ENCODE data around the gene LGALS3BP.

DNA sequence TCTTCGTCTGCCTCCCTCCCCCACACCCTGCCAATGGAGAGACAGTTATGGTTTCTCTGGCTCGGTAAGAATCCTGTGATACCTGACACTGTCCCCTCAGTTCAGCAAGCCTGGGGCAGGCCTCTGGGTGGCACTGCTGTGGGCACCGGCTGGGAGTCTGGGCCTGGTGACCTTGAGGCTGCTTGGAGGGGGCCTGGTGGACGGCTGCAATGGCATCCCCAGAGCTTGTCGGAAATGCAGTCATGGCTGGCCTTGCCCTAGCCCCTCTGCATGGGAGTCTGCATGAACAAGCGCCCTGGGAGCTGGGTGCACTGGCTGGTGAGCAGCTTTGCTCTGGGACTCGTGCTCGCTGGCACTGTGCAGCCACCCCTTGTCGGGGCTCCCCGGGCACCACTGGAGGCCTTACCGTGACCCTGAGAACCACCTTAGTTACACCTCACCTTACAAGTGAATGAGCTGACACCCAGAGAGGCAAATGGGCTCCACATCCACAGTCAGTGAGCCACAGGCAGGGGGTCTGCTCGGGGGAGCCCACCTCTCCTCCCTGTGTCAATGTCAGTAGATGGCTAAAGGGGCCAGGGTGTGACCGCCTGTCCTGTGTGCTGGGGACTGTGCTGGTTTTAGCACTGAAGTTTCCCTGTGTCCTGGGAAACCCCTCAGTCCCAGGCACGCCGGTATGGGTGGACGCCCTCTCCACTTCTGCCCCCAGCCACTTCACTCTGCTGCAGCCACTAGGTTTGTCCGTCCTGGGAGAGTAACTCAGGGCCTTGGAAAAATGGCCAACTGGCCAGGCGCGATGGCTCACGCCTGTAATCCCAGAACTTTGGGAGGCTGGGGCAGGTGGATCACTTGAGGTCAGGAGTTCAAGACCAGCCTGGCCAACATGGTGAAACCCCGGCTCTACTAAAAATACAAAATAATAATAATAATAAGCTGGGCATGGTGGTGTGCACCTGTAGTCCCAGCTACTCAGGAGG is 1.4 kb downstream of the LGALS3BP start:
- no peak for TF ChIP-seq POLR2A (IDR thresholded peaks at IDR 0.05)
- no peak for TF ChIP-seq CTCF (IDR thresholded peaks at IDR 0.05 in 8 of 11, conservative IDR thresholded peaks at IDR 0.05 in 3 of 11)

Data from spleen (tissue), 7 donors.